GM21423 (cell line): Measurements from ENCODE around the gene ABCF2.
A peak's percentile ranks its signal among the peaks of the same experiment; 100 is the strongest.

Source experiments
- ATAC-seq: cut with Tn5 transposase; IDR thresholded peaks from one replicate; pipeline ENCODE4 v1.9.1; 2021; ENCODE audit warnings: mild to moderate bottlenecking, moderate library complexity; ENCODE audit not compliant: unreplicated experiment

The ABCF2 gene

GRCh38 chr7:151252961-151253711 is 26.1 kb upstream of the ABCF2 start:
- ATAC-seq, result no peak

GRCh38 chr7:151252561-151252835 is 25.5 kb upstream of the ABCF2 start:
- no peak for ATAC-seq

GRCh38 chr7:151251689-151252560 is 24.9 kb upstream of the ABCF2 start:
- no peak for ATAC-seq

GRCh38 chr7:151251328-151251688 is 24.3 kb upstream of the ABCF2 start:
- ATAC-seq, result no peak

DNA sequence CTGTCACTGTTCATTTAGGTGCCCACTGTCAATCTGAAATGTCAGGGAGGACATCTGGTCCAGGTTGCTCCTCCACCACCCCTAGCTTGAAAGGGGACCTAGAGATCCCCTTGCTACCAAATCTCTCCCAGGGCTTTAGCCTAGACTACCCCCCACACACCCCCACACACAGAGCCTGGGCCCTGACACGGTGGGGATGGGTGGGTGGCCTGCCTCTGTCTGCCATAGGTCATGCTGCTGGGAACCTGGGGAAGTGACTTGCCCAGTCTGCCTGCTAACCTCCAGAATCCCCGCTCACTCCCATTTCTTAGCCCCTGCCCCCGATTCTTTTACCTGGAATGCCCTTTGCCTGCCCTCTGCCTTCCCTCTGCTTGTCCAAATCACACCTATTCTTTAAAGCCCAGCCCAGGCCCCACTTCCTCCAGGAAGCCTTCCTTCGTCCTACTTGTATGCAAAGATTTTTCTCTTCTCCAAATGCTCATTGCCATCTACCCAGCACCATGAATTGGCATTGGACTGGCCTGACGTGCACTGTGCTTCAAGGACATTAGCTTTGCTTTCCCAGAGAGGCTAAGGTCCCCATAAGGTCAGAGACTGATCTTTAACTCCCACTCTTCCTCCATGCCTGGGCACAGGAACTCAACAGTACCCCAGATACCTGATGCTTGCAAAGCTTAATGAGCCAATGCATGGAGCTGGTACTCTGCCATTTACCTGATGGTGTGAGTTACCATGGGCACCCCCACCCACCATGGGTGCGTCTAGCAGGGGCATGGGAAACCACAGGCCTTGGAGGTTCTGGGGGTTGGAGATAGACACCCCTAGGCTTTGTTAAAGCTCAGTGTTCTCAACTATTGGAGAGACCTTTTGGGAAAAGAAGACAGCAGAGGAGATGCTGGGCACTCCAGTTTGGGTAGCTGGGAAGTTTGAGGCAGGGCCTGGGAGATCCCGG is 23.5 kb upstream of the ABCF2 start:
- no peak for ATAC-seq

GRCh38 chr7:151249732-151250072 is 22.7 kb upstream of the ABCF2 start:
- no peak for ATAC-seq

DNA sequence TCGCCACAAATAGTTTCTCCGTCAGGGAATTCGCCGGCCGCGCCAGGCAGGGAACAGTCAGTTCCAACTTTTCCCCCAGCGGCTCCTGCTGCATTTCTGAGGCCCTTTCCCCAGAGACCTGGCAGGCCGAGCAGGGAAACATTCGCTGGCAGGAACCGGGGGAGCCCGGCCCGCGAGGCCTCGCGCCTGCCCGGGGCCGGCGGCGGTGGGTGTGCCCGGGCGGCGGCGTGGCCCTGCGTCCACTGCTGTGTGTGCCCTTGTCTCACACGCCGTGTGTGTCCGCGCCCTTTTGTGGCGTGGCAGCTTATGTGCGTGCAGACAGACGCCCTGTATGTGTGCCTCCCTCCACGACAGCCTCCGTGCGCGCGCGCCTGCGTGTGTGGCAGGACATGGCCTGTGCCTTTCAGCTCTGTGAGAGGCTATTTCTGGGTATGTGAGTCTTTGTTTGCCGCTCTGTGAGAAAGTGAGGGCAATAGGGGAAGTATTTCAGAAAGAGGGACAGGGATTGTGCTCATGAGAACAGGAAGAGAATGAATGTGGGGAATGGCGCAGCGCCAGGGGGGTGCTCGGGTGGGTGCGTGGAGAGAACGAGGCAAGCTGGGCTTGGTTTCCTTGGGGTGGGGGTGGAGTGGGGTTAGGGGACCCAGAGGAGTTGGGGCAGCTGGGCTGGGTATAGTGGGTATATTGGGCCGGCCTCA is 22.2 kb upstream of the ABCF2 start:
- ATAC-seq, result no peak

DNA sequence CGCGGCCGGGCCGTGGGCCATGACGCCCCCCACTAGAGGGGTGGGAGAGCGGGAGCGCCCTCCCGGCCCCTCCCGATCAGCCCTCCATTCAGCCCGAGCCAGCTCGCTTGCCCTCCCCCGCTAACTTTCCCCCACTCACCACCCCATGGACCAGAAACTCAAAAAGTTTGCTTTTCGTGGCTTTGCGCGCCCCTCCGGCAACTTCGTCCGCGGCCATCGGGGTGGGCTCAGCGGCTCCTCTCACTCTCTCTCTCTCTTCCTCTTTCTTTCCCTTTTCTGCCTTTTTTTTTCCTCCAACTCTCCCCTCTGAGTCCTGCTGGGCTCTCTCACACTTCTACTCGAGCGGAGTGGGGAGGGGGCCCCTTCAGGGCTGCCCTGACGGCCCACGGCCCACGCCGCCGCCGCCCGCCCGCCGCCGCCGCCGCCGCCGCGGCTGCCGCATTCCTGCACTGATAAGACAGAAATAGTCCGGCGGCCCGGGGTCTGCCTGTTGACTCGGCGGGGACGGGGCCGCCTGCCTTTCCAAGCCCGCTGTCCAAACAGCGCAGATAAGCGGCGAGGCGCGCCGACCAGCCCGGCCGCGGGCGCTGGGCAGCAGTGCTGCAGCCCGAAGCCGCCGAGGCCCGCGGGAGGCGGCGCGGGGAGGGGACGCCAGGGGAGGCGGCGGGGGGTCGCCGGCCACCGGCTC is 21.5 kb upstream of the ABCF2 start, which contains the start of gene SMARCD3:
SMARCD3 (minus strand) TSS at position 349 of the 688 bp plus-strand sequence; CDS start at position 217, 132 bp downstream.
- ATAC-seq, result no peak

DNA sequence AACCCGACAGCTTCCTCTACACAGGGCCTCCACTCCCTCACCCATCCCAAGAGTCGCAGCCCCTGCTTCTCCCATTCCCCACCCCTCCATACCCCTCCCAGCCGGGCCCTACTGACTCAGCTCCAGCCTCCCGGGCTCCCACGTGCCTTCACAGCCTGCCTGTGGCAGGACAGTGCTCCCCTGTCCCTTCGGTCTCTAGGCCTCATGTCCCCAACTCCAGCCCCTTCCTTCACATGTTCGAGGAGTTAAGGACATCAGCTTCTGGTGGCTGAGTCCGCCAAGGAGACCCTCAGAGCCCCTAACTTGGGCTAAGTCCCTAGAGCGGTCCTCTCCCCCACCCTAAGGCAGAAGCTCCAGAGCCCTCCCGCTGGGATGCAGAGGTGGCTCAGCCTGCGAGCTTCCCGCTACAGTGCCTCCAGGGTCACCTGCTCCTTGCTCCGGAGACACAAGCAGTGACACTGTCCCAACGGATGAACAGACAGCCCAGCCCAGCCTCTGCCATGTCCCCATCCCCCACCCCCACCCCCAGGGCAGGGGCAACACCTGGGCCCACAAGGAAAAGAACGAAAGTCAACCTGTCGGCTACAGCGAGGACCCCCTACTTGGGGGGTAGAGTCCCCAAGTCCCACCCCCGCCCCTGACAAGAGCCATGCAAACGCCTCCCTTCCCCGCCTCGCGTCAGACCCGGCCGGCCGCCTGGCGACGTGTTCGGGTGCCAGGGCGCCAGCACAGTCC is 20.8 kb upstream of the ABCF2 start:
- ATAC-seq, result no peak

GRCh38 chr7:151246851-151247580 is 20.0 kb upstream of the ABCF2 start:
- no peak for ATAC-seq

DNA sequence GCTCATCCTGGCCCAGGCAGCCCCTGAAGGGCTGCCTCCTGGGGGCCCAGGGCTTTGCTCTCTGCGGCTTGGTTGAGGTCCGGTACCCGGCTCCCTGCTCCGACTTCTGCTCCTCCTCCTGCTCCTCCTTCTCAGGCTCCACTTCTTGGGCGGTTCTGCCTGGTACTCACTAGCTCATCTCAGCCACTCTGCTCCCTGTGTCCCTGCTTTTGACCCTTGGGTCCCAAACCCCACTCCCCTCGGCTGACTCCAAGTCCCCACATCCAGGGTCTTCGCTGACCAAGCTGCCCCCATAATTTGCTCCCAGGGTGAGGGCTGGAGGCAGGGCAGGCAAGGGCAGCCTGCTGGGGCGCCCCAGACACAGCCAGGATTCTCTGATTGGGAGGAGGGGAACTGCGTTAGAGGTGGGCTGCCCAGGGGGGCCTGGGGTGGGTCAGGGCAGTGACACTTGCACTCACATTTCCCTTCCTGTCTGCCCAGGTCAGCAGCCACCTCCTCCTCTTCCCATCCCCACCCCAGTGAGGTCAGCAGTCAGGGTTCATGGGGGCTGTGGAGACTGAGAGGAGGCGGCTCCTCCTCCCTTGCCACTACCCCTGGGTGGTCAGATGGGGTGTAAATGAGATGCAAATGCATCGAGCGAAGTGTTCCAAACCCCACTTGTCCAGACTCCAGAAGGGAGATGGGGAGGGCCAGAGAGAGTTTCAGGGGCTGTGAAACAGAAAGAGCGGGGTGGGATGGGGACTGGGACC is 19.3 kb upstream of the ABCF2 start:
- no peak for ATAC-seq

DNA sequence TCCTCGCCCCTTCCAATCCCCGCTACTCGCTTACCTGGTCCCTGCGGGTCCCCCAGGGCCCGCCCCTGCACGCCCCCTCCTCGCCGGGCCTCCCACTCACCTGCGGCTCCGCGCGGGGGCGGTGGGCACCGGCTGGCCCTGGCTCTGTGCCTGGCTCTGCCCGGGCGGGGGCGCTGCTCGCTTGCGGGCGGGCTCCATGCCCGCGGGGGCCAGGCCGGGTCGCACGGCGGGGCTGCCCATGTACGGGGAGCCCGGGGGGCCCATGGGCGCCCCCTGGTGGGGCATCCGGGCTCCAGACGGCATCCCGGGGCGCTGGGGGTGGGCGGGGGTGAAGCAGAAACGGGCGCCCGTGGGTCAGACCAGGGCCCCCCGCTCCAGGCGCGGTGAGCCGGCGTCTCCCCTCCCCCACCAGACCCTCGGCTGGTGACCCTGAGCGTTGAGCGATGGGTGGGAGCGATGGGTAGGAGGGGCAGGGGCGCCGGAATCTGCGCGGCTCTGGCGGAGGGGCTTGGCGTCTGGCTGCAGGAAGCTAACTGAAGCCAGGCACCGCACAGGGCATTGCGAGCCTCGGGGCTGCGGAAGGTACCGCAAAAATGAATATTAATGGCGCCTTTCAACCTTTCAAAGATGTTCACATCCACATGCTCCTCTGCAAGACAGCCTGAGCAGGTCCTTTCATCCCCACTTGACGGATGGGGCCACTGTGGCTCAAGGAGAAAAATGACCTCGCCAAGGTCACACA is 18.5 kb upstream of the ABCF2 start:
- peak; percentile 41 for ATAC-seq

DNA sequence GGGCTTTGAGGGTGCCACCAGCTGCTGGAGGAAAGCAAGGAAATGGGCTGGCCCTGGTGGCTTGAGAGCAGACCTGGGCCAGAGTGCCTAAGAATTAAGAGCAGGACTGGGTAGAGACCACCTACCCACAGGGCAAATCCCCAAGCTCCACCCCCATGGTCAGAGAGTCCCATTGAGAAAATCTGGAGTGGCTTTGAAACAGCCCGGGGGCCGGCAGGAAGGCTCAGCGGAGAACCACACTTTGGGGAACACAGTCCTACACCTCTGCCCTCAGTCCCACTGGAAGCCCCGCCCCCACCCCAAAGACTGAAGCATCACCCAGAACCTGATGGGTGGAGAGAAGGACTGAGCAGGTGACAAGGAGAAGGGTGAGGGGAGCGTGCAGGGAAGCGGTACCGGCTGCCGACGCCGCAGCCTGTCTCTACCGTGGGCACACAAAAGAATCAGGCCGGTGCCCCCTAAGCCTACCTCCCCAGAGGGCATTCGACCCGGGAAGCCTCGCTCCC is 17.9 kb upstream of the ABCF2 start:
- no peak for ATAC-seq

GRCh38 chr7:151244196-151244840 is 17.3 kb upstream of the ABCF2 start:
- no peak for ATAC-seq

DNA sequence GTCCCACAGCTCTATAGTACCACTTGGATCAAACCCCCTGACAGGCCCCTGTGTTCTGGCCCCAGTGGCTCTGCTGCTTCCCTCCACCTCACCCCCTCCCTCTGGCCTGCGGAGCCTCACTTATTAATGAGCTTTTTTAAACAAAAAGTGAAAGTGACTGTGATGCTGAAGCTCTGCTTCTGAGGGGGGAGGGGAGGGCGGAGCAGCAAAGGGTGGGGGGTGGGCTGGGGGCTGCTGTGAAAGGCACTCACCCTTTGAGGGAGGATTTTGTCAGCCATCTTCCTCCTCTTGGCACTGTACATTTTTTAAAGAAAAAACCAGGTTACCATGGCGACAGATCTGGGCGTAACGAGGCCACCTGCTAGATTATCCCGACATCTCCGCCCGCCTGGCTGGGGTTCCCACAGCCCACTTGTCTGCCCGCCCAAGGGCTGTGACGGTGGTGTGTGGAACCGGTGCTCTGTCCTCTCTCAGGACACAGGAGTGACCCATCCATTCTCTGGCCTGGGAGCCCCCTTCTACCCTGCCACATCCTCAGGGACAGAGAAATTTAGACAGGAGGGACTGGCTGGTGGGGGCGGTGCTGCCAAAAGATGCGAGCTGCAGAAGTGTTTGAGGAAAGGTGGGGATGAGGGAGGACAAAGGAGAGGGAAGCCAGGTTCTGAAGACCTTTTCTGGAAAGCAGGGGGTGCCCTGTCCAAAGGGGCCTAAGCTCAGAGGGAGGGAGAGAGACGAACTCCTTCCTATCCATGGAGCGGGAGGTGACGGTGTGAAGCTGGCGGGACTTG is 16.6 kb upstream of the ABCF2 start:
- ATAC-seq, result no peak

GRCh38 chr7:151243045-151243349 is 16.0 kb upstream of the ABCF2 start:
- no peak for ATAC-seq
